HepG2 (cell line): Measurements from ENCODE around the gene MYOC. TPM values are rescaled to one million over a fixed set of nuclear protein-coding genes. Genes with fewer than 3 reads are reported as not detected.

Experiments used
- EHMT2 ChIP-seq: fragments of 200-600 bp; sonication (generic); IDR thresholded peaks from 2 replicates; pipeline ENCODE4 v1.7.0; 2017; ENCODE audit warnings: antibody characterized with exemption, low read depth, low read length, borderline replicate concordance
- ERF ChIP-seq: IDR thresholded peaks from 2 replicates; pipeline ENCODE4 v1.6.1; 2018; ENCODE audit warnings: missing biosample characterization, missing genetic modification reagents
- KLF6 ChIP-seq: IDR thresholded peaks from 2 replicates; pipeline ENCODE4 v1.8.0; 2016; ENCODE audit warnings: missing biosample characterization, missing genetic modification reagents
- MATR3 ChIP-seq: sonication (generic); formaldehyde crosslinking; IDR thresholded peaks from 2 replicates; pipeline ENCODE4 v1.4.0; 2020; ENCODE audit warnings: missing genetic modification reagents
- MBD4 ChIP-seq: IDR thresholded peaks from 2 replicates; pipeline ENCODE4 v1.6.1; 2012; ENCODE audit warnings: low read length, inconsistent platforms, borderline replicate concordance
- PHF20 ChIP-seq: sonication (generic); formaldehyde crosslinking; IDR thresholded peaks from 2 replicates; pipeline ENCODE4 v1.5.0; 2020; ENCODE audit warnings: mild to moderate bottlenecking, missing genetic modification reagents
- POLR2AphosphoS2 ChIP-seq: IDR thresholded peaks from 2 replicates; pipeline ENCODE4 v1.6.1; 2011; ENCODE audit warnings: low read depth, low read length, improper control_type of control experiment
- RFXANK ChIP-seq: IDR thresholded peaks from 2 replicates; pipeline ENCODE4 v1.6.1; 2016
- RNF2 ChIP-seq: fragments of 450-650 bp; conservative IDR thresholded peaks from 2 replicates; pipeline ENCODE4 v1.6.1; 2016; ENCODE audit warnings: low read depth
- SP1 ChIP-seq, 2 experiments: fragments of 450-650 bp in 1 of 2; sonication (generic) in 1 of 2; formaldehyde crosslinking in 1 of 2; IDR thresholded peaks; 2 replicates each; pipeline versions ENCODE4 v1.4.0 to v1.6.1; 2016 to 2020; ENCODE audit warnings: missing genetic modification reagents in 1 of 2
- SSRP1 ChIP-seq: IDR thresholded peaks from 2 replicates; pipeline ENCODE4 v1.6.1; 2016; ENCODE audit warnings: control low read depth
- TBX2 ChIP-seq: sonication (generic); formaldehyde crosslinking; IDR thresholded peaks from 2 replicates; pipeline ENCODE4 v1.5.0; 2020; ENCODE audit warnings: missing genetic modification reagents, mild to moderate bottlenecking, borderline replicate concordance
- ZFP62 ChIP-seq: sonication (generic); formaldehyde crosslinking; IDR thresholded peaks from 2 replicates; pipeline ENCODE4 v1.4.0; 2020; ENCODE audit warnings: missing genetic modification reagents
- ZNF510 ChIP-seq: sonication (generic); formaldehyde crosslinking; IDR thresholded peaks from 2 replicates; pipeline ENCODE4 v1.4.0; 2020; ENCODE audit warnings: low read depth, mild to moderate bottlenecking, missing genetic modification reagents
- ZNF557 ChIP-seq: sonication (generic); formaldehyde crosslinking; IDR thresholded peaks from 2 replicates; pipeline ENCODE4 v1.4.0; 2020; ENCODE audit warnings: missing genetic modification reagents
- ZNF619 ChIP-seq: sonication (generic); formaldehyde crosslinking; IDR thresholded peaks from 2 replicates; pipeline ENCODE4 v1.4.0; 2020; ENCODE audit warnings: mild to moderate bottlenecking, missing genetic modification reagents
- polyA plus RNA-seq, 8 experiments: library from polyadenylated mRNA; depleted of rRNA in 3 of 8; stranded (reverse) in 7 of 8; unstranded in 1 of 8; fragments of >200 nt; fragmentation: Illumina TruSeq in 4 of 8; extraction: Trizol in 4 of 8; gene quantifications; 2 replicates each; pipeline versions ENCODE4 v1.2.1 to v1.2.3, GENCODE V29; 2011 to 2016; ENCODE audit warnings: low read depth in 4 of 8, missing spikeins in 1 of 8, mixed read lengths in 1 of 8; ENCODE audit not compliant: insufficient read depth in 1 of 8
- total RNA-seq, 5 experiments: library from RNA; depleted of rRNA; stranded (reverse); fragments of >200 nt; fragmentation: Illumina TruSeq; extraction: Trizol; gene quantifications; 2 replicates each; pipeline ENCODE4 v1.2.3, GENCODE V29; 2016; ENCODE audit warnings: low read depth in 1 of 5
- TF ChIP-seq, protein P1 (sequence below): sonication (generic); formaldehyde crosslinking; IDR thresholded peaks from 2 replicates; pipeline ENCODE4 v1.4.0; 2020; ENCODE audit warnings: missing genetic modification reagents
- TF ChIP-seq, protein P2 (sequence below): sonication (generic); formaldehyde crosslinking; IDR thresholded peaks from 2 replicates; pipeline ENCODE4 v1.5.1; 2020; ENCODE audit warnings: missing genetic modification reagents, mild to moderate bottlenecking, borderline replicate concordance
- TF ChIP-seq, protein P3 (sequence below): IDR thresholded peaks from 2 replicates; pipeline ENCODE4 v1.6.1; 2016; ENCODE audit warnings: missing genetic modification reagents, missing compliant biosample characterization
- TF ChIP-seq, protein P4 (sequence below): sonication (generic); formaldehyde crosslinking; IDR thresholded peaks from 2 replicates; pipeline ENCODE4 v1.8.0; 2022; ENCODE audit warnings: mild to moderate bottlenecking, missing genetic modification reagents
- TF ChIP-seq, protein P5 (sequence below): sonication (generic); formaldehyde crosslinking; IDR thresholded peaks from 2 replicates; pipeline ENCODE4 v1.4.0; 2020; ENCODE audit warnings: mild to moderate bottlenecking, missing genetic modification reagents

MYOC gene
- total and polyA plus RNA-seq, 2 of the 13 experiments (the other 11 are each of a cell fraction or from before 2014, with no cell fraction given): not detected

DNA sequence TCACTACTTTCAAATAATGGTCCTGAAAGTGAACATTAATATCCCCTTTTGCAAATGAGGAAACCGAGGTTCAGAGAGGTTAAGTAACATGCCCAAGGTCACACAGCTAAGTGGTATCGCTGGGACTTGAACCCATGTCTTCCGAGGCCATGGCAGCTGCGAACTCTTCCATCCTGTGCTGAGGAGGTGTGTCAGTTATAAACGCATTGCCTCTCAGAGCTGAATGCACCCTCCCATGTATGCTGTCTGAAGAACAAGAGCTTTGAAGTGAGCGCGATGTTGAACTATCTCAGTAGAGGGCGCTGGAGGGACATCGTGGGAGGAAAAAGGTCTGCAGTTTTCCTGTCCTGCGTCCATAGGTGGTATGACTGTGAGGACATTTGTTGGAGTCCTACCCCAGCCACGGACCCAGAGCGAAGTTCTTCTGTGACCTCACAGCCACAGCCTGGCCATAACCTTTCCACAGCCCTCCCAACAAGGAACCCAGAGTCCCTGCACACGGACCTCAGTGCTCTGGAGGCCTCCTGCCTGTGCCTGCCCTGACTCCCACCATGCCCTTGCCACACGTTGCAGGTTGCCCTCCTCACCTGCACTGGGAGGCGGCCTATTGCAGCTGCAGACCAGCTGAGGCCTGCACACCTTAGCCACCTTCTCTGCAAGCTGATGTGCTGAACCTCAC, 7.5 kb downstream of the MYOC start (continued):
- TF ChIP-seq, protein P1, sequence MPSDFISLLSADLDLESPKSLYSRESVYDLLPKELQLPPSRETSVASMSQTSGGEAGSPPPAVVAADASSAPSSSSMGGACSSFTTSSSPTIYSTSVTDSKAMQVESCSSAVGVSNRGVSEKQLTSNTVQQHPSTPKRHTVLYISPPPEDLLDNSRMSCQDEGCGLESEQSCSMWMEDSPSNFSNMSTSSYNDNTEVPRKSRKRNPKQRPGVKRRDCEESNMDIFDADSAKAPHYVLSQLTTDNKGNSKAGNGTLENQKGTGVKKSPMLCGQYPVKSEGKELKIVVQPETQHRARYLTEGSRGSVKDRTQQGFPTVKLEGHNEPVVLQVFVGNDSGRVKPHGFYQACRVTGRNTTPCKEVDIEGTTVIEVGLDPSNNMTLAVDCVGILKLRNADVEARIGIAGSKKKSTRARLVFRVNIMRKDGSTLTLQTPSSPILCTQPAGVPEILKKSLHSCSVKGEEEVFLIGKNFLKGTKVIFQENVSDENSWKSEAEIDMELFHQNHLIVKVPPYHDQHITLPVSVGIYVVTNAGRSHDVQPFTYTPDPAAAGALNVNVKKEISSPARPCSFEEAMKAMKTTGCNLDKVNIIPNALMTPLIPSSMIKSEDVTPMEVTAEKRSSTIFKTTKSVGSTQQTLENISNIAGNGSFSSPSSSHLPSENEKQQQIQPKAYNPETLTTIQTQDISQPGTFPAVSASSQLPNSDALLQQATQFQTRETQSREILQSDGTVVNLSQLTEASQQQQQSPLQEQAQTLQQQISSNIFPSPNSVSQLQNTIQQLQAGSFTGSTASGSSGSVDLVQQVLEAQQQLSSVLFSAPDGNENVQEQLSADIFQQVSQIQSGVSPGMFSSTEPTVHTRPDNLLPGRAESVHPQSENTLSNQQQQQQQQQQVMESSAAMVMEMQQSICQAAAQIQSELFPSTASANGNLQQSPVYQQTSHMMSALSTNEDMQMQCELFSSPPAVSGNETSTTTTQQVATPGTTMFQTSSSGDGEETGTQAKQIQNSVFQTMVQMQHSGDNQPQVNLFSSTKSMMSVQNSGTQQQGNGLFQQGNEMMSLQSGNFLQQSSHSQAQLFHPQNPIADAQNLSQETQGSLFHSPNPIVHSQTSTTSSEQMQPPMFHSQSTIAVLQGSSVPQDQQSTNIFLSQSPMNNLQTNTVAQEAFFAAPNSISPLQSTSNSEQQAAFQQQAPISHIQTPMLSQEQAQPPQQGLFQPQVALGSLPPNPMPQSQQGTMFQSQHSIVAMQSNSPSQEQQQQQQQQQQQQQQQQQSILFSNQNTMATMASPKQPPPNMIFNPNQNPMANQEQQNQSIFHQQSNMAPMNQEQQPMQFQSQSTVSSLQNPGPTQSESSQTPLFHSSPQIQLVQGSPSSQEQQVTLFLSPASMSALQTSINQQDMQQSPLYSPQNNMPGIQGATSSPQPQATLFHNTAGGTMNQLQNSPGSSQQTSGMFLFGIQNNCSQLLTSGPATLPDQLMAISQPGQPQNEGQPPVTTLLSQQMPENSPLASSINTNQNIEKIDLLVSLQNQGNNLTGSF: no peak
- TF ChIP-seq MATR3 (CRISPR knock-in tag): no peak
- no peak; the same call in 1 of the 2 replicates for TF ChIP-seq ZNF619 (CRISPR knock-in tag)
- no peak for TF ChIP-seq RNF2
- TF ChIP-seq PHF20 (CRISPR knock-in tag): peak; percentile 17; the same call in 1 of the 2 replicates
- TF ChIP-seq, protein P2, sequence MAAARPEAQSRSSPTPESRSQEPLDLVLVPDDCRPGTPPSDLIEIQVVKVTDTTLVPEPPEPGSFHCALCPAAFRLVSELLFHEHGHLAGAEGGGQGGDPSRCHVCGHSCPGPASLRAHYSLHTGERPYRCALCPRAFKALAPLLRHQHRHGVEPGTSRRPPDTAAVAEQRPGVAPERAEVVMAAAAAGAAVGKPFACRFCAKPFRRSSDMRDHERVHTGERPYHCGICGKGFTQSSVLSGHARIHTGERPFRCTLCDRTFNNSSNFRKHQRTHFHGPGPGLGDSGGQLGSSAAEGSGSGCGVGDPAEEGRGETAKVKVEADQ (CRISPR knock-in tag): no peak
- no peak for TF ChIP-seq RFXANK
- no peak for TF ChIP-seq POLR2AphosphoS2
- no peak for TF ChIP-seq EHMT2
- no peak for TF ChIP-seq MBD4
- TF ChIP-seq ERF (CRISPR knock-in tag): no peak
- TF ChIP-seq ZNF557 (CRISPR knock-in tag): no peak
- 0 out of 2 replicates have a peak, but pooled peaks have one; percentile 33 for TF ChIP-seq TBX2 (CRISPR knock-in tag)
- TF ChIP-seq SP1 (IDR thresholded peaks at IDR 0.05): no peak
- no peak for TF ChIP-seq SP1 (CRISPR knock-in tag; IDR thresholded peaks at IDR 0.05)
- TF ChIP-seq, protein P3, sequence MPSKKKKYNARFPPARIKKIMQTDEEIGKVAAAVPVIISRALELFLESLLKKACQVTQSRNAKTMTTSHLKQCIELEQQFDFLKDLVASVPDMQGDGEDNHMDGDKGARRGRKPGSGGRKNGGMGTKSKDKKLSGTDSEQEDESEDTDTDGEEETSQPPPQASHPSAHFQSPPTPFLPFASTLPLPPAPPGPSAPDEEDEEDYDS (CRISPR knock-in tag): no peak
- TF ChIP-seq KLF6 (CRISPR knock-in tag): no peak
- no peak for TF ChIP-seq ZFP62 (CRISPR knock-in tag)
- TF ChIP-seq SSRP1 (CRISPR knock-in tag): no peak
- TF ChIP-seq ZNF510 (CRISPR knock-in tag): no peak
- TF ChIP-seq, protein P4, sequence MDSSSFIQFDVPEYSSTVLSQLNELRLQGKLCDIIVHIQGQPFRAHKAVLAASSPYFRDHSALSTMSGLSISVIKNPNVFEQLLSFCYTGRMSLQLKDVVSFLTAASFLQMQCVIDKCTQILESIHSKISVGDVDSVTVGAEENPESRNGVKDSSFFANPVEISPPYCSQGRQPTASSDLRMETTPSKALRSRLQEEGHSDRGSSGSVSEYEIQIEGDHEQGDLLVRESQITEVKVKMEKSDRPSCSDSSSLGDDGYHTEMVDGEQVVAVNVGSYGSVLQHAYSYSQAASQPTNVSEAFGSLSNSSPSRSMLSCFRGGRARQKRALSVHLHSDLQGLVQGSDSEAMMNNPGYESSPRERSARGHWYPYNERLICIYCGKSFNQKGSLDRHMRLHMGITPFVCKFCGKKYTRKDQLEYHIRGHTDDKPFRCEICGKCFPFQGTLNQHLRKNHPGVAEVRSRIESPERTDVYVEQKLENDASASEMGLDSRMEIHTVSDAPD: no peak
- TF ChIP-seq, protein P5, sequence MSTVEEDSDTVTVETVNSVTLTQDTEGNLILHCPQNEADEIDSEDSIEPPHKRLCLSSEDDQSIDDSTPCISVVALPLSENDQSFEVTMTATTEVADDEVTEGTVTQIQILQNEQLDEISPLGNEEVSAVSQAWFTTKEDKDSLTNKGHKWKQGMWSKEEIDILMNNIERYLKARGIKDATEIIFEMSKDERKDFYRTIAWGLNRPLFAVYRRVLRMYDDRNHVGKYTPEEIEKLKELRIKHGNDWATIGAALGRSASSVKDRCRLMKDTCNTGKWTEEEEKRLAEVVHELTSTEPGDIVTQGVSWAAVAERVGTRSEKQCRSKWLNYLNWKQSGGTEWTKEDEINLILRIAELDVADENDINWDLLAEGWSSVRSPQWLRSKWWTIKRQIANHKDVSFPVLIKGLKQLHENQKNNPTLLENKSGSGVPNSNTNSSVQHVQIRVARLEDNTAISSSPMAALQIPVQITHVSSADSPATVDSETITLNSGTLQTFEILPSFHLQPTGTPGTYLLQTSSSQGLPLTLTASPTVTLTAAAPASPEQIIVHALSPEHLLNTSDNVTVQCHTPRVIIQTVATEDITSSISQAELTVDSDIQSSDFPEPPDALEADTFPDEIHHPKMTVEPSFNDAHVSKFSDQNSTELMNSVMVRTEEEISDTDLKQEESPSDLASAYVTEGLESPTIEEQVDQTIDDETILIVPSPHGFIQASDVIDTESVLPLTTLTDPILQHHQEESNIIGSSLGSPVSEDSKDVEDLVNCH: no peak
